PC-9 (cell line): Measurements from ENCODE around the gene TAAR5. TPM values are rescaled to one million over a fixed set of nuclear protein-coding genes. Genes with fewer than 3 reads are reported as not detected.

Experiments used
- BruUV-seq: library from RNA; stranded (reverse); fragments of 400-500 nt; replicated peaks from 2 replicates; lab custom pipeline; 2021; lab: Mats Ljungman, UMichigan
- CTCF ChIA-PET: fragments of 300-600 bp; sonication (Branson Sonifier 250); formaldehyde crosslinking; loops from one replicate; lab custom pipeline; 2022; ENCODE audit warnings: antibody characterized with exemption; lab: Charles Lee
- POLR2A ChIA-PET: fragments of 300-600 bp; sonication (Branson Sonifier 250); formaldehyde crosslinking; loops from one replicate; lab custom pipeline; 2022; ENCODE audit warnings: antibody characterized with exemption; ENCODE audit not compliant: unreplicated experiment; lab: Charles Lee
- DNase-seq, 2 experiments: peaks; one replicate each; pipeline versions ENCODE4 v3.0.0 to v3.0.0-alpha.2; 2015 to 2022; ENCODE audit warnings: mixed read lengths in 1 of 2
- H2AFZ ChIP-seq: fragments of 200-600 bp; sonication (generic); 2 replicates; pipeline ENCODE4 v1.8.1; 2017; ENCODE audit warnings: antibody characterized with exemption
- H3F3A ChIP-seq: fragments of 200-600 bp; sonication (generic); 2 replicates; pipeline ENCODE4 v1.8.1; 2017; ENCODE audit warnings: antibody characterized with exemption, mild to moderate bottlenecking, low read depth; ENCODE audit not compliant: insufficient read depth
- H3K27ac ChIP-seq: fragments of 200-600 bp; sonication (generic); 2 replicates; pipeline ENCODE4 v1.6.1; 2016; ENCODE audit warnings: mixed run types
- H3K27me3 ChIP-seq: fragments of 200-600 bp; sonication (generic); 2 replicates; pipeline ENCODE4 v1.6.1; 2016; ENCODE audit warnings: low read depth, mixed run types; ENCODE audit not compliant: insufficient read depth
- H3K36me3 ChIP-seq: fragments of 200-600 bp; sonication (generic); 2 replicates; pipeline ENCODE4 v1.6.1; 2016; ENCODE audit warnings: low read depth, mixed run types
- H3K4me1 ChIP-seq: fragments of 200-600 bp; sonication (generic); replicated peaks from 2 replicates; pipeline ENCODE4 v1.6.1; 2016; ENCODE audit warnings: mixed run types; ENCODE audit not compliant: insufficient read depth
- H3K4me2 ChIP-seq: fragments of 200-600 bp; sonication (generic); 2 replicates; pipeline ENCODE4 v1.6.1; 2017; ENCODE audit warnings: mixed run types
- H3K4me3 ChIP-seq: fragments of 200-600 bp; sonication (generic); 2 replicates; pipeline ENCODE4 v1.6.1; 2016; ENCODE audit warnings: mixed run types
- H3K79me2 ChIP-seq: fragments of 200-600 bp; sonication (generic); 2 replicates; pipeline ENCODE4 v1.6.1; 2017; ENCODE audit warnings: low read depth, mixed run types
- H3K9me2 ChIP-seq: fragments of 200-600 bp; sonication (generic); 2 replicates; pipeline ENCODE4 v1.8.1; 2017; ENCODE audit warnings: mild to moderate bottlenecking; ENCODE audit not compliant: insufficient read depth
- H3K9me3 ChIP-seq: fragments of 200-600 bp; sonication (generic); 2 replicates; pipeline ENCODE4 v1.8.1; 2016; ENCODE audit warnings: low read depth; ENCODE audit not compliant: insufficient read depth
- H4K20me1 ChIP-seq: fragments of 200-600 bp; sonication (generic); 2 replicates; pipeline ENCODE4 v1.8.1; 2017; ENCODE audit not compliant: insufficient read depth
- EZH2 ChIP-seq: fragments of 200-600 bp; sonication (generic); IDR thresholded peaks from 2 replicates; pipeline ENCODE4 v1.8.0; 2017; ENCODE audit warnings: antibody characterized with exemption, low read depth
- intact Hi-C: fragments of 100-400 bp; cut with micrococcal nuclease; formaldehyde crosslinking; loops from one replicate; pipeline ENCODE4 v1.10.0; 2022; ENCODE audit not compliant: unreplicated experiment
- total RNA-seq: library from RNA; stranded (reverse); gene quantifications from 2 replicates; pipeline ENCODE4 v1.2.3, GENCODE V29; 2021
- TF ChIP-seq, protein P1 (sequence below): fragments of 200-600 bp; sonication (generic); conservative IDR thresholded peaks from 2 replicates; pipeline ENCODE4 v1.6.1; 2017; ENCODE audit warnings: mixed run types, antibody characterized with exemption, mild to moderate bottlenecking, moderate library complexity

Gene TAAR5
- total RNA-seq, 1 experiment from 2014 or later, result not detected

- Histone ChIP-seq H3K36me3 (no peaks in the 10 kb centered on the region), H4K20me1 (no peaks in the 10 kb centered on the region), H3K4me2 (no peak overlapping the region), H3K27ac (no peak overlapping the region), H3K79me2 (no peaks in the 10 kb centered on the region), H2AFZ (peak overlapping the region; percentile 21; the same call in 1 of the 2 replicates), H3K4me3 (no peak overlapping the region), H3K9me2 (no peaks in the 10 kb centered on the region), H3K4me1 (no peaks in the 10 kb centered on the region), H3K27me3 (no peaks in the 10 kb centered on the region), H3K9me3 (no peaks in the 10 kb centered on the region), H3F3A (no peaks in the 10 kb centered on the region)
- CTCF ChIA-PET, result no interaction called here
- DNase-seq, result no peak
- POLR2A ChIA-PET, result no interaction called here
- intact Hi-C loops, result no loop called here
- TF ChIP-seq EZH2, result no peak
- TF ChIP-seq, protein P1, sequence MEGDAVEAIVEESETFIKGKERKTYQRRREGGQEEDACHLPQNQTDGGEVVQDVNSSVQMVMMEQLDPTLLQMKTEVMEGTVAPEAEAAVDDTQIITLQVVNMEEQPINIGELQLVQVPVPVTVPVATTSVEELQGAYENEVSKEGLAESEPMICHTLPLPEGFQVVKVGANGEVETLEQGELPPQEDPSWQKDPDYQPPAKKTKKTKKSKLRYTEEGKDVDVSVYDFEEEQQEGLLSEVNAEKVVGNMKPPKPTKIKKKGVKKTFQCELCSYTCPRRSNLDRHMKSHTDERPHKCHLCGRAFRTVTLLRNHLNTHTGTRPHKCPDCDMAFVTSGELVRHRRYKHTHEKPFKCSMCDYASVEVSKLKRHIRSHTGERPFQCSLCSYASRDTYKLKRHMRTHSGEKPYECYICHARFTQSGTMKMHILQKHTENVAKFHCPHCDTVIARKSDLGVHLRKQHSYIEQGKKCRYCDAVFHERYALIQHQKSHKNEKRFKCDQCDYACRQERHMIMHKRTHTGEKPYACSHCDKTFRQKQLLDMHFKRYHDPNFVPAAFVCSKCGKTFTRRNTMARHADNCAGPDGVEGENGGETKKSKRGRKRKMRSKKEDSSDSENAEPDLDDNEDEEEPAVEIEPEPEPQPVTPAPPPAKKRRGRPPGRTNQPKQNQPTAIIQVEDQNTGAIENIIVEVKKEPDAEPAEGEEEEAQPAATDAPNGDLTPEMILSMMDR, result no peak
- no TSS peak for BruUV-seq
Observed at GRCh38 chr6:132623106-132623845, 33.7 kb upstream of the TAAR5 start.

GRCh38 chr6:132616677-132617076 lies 27.1 kb upstream of the TAAR5 start:
- Histone ChIP-seq H3K27ac (no peak overlapping the region), H3K27me3 (no peaks in the 10 kb centered on the region), H3K4me3 (no peak overlapping the region), H3K79me2 (no peaks in the 10 kb centered on the region), H2AFZ (no peak overlapping the region; the same call in 1 of the 2 replicates), H3K4me2 (no peak overlapping the region), H3K9me3 (0 out of 2 replicates have a peak, but pooled peaks cover 6% of the 10 kb centered on the region), H3F3A (peaks cover 7% of the 10 kb centered on the region; the same call in 1 of the 2 replicates), H3K9me2 (no peaks in the 10 kb centered on the region), H4K20me1 (no peaks in the 10 kb centered on the region), H3K4me1 (peaks cover 22% of the 10 kb centered on the region), H3K36me3 (no peaks in the 10 kb centered on the region)
- no TSS peak for BruUV-seq
- CTCF ChIA-PET, result no interaction called here
- DNase-seq, result no peak
- intact Hi-C loops, result no loop called here
- TF ChIP-seq, protein P1, result no peak
- no peak for TF ChIP-seq EZH2
- POLR2A ChIA-PET, result interaction anchor here (0.7 kb wide), 1 partner anchor 97 kb away, joined by 3 read pairs; no protein-coding TSS in a partner anchor

DNA sequence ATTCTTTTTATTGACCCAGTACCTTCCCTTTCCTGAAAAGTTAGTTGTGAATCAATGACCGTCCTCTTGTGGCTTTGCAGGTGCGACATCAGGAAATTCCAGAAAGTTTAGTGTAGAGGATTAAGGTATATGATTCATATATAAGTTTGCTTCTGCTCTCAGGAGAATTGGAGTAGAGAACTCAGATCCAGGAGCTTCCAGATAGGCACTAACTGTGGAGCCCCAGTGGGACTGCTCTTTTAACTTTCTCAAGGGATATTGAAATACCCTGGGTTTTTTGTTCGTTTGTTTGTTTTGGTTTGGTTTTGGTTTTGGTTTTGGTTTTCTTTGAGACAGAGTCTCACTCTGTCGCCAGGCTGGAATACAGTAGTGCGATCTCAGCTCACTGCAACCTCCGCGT lies 25.0 kb upstream of the TAAR5 start:
- peak overlapping the region; percentile 58 for H3K27ac ChIP-seq
- H4K20me1 ChIP-seq, result no peaks in the 10 kb centered on the region
- TF ChIP-seq, protein P1, result no peak
- TF ChIP-seq EZH2, result no peak
- no peaks in the 10 kb centered on the region for H3K79me2 ChIP-seq
- H3K36me3 ChIP-seq, result no peaks in the 10 kb centered on the region
- no peaks in the 10 kb centered on the region for H3K9me2 ChIP-seq
- ChIA-PET POLR2A (no interaction called here), CTCF (interaction anchor here (0.6 kb wide), 1 partner anchor 168 kb away, joined by 7 read pairs; no protein-coding TSS in a partner anchor)
- H3K4me1 ChIP-seq, result peaks cover 22% of the 10 kb centered on the region
- BruUV-seq, result no TSS peak
- DNase-seq, result peak; percentile 17 to 90
- H3K4me2 ChIP-seq, result peak overlapping the region; percentile 54
- H3K27me3 ChIP-seq, result no peaks in the 10 kb centered on the region
- intact Hi-C loops, result no loop called here
- peak overlapping the region; percentile 45 for H2AFZ ChIP-seq
- H3K9me3 ChIP-seq, result 0 out of 2 replicates have a peak, but pooled peaks cover 6% of the 10 kb centered on the region
- peaks cover 7% of the 10 kb centered on the region; the same call in 1 of the 2 replicates for H3F3A ChIP-seq
- H3K4me3 ChIP-seq, result peak overlapping the region; percentile 25
